H1 (cell line): ENCODE measurements around the gene CD38. TPM values are rescaled to one million over a fixed set of nuclear protein-coding genes. Genes with fewer than 3 reads are reported as not detected.

Experiments
- CTCF ChIA-PET: fragments of 300-600 bp; sonication (Branson Sonifier 250); formaldehyde crosslinking; loops from one replicate; lab custom pipeline; 2021; ENCODE audit not compliant: partially characterized antibody; lab: Charles Lee
- POLR2A ChIA-PET: fragments of 300-600 bp; sonication (Branson Sonifier 250); formaldehyde crosslinking; loops from one replicate; lab custom pipeline; 2021; ENCODE audit warnings: inconsistent platforms; ENCODE audit not compliant: partially characterized antibody; lab: Charles Lee
- DNase-seq, 2 experiments: peaks; one replicate each; pipeline versions ENCODE4 v3.0.0 to v3.0.0-alpha.2; 2010 to 2022; ENCODE audit warnings: low spot score in 2 of 2, low read depth in 1 of 2, mixed read lengths in 1 of 2
- FAIRE-seq: peaks from 2 replicates; lab custom pipeline; 2011; peaks lifted over from hg19 to GRCh38; lab: Jason Lieb, UNC
- H2AFZ ChIP-seq: 2 replicates; pipeline ENCODE4 v1.8.1; 2012; ENCODE audit warnings: low read length, inconsistent platforms
- H2AK5ac ChIP-seq: 2 replicates; pipeline ENCODE4 v1.6.1; 2013; ENCODE audit warnings: low read depth, low read length
- H2BK120ac ChIP-seq: replicated peaks from 2 replicates; pipeline ENCODE3; 2013; ENCODE audit warnings: low read depth, low read length, inconsistent platforms
- H2BK12ac ChIP-seq: 2 replicates; pipeline ENCODE4 v1.6.1; 2013; ENCODE audit warnings: low read depth, low read length
- H2BK15ac ChIP-seq: 2 replicates; pipeline ENCODE4 v1.6.1; 2013; ENCODE audit warnings: low read length
- H2BK20ac ChIP-seq: 2 replicates; pipeline ENCODE4 v1.6.1; 2013; ENCODE audit warnings: low read length
- H2BK5ac ChIP-seq: 2 replicates; pipeline ENCODE4 v1.6.1; 2013; ENCODE audit warnings: low read depth, low read length
- H3K14ac ChIP-seq: 2 replicates; pipeline ENCODE4 v1.6.1; 2013; ENCODE audit warnings: inconsistent platforms; ENCODE audit not compliant: insufficient read length
- H3K18ac ChIP-seq: 2 replicates; pipeline ENCODE4 v1.6.1; 2013; ENCODE audit warnings: low read length; ENCODE audit errors: extremely low read depth
- H3K23ac ChIP-seq: 2 replicates; pipeline ENCODE4 v1.6.1; 2013; ENCODE audit warnings: inconsistent platforms; ENCODE audit not compliant: insufficient read length
- H3K23me2 ChIP-seq: 2 replicates; pipeline ENCODE4 v1.6.1; 2013; ENCODE audit warnings: low read depth, low read length
- H3K27ac ChIP-seq: 2 replicates; pipeline ENCODE4 v1.6.1; 2011; ENCODE audit warnings: low read depth, low read length, inconsistent platforms
- H3K27me3 ChIP-seq, 4 experiments: replicated peaks in 1 of 4; 1 replicate in 1 of 4; 2 replicates in 3 of 4; pipeline versions ENCODE4 v1.6.1 to v1.8.1; 2011 to 2013; ENCODE audit warnings: low read length in 3 of 4, mild to moderate bottlenecking in 3 of 4, inconsistent platforms in 2 of 4, mixed read lengths in 2 of 4, moderate library complexity in 1 of 4; ENCODE audit not compliant: control insufficient read depth in 3 of 4, insufficient read depth in 3 of 4; ENCODE audit errors: extremely low read depth in 1 of 4
- H3K36me3 ChIP-seq, 4 experiments: 2 replicates each; pipeline versions ENCODE4 v1.6.1 to v1.8.1; 2011 to 2013; ENCODE audit warnings: mild to moderate bottlenecking in 4 of 4, low read length in 3 of 4, moderate library complexity in 2 of 4, control low read depth in 1 of 4, inconsistent platforms in 1 of 4; ENCODE audit not compliant: insufficient read depth in 4 of 4, control insufficient read depth in 2 of 4
- H3K4ac ChIP-seq: replicated peaks from 2 replicates; pipeline ENCODE3; 2013; ENCODE audit warnings: low read length, low read depth, mixed read lengths, inconsistent platforms; ENCODE audit not compliant: insufficient read length
- H3K4me1 ChIP-seq, 4 experiments: replicated peaks in 1 of 4; 1 replicate in 1 of 4; 2 replicates in 3 of 4; pipeline versions ENCODE4 v1.6.1 to v1.8.1; 2011 to 2013; ENCODE audit warnings: low read length in 3 of 4, inconsistent platforms in 2 of 4, mixed read lengths in 1 of 4; ENCODE audit not compliant: insufficient read depth in 4 of 4, control insufficient read depth in 3 of 4
- H3K4me2 ChIP-seq, 2 experiments: 2 replicates each; pipeline versions ENCODE4 v1.6.1 to v1.8.1; 2011 to 2013; ENCODE audit warnings: low read depth in 2 of 2, low read length in 2 of 2, control low read depth in 1 of 2, inconsistent platforms in 1 of 2, mild to moderate bottlenecking in 1 of 2; ENCODE audit not compliant: insufficient read depth in 1 of 2
- H3K4me3 ChIP-seq, 4 experiments: fragments of 200-600, 300-600 bp in 1 of 4; sonication (generic), shearing (Covaris generic), sonication (Bioruptor Twin) in 1 of 4; 2 replicates each; pipeline versions ENCODE4 v1.5.1 to v1.8.1; 2011 to 2016; ENCODE audit warnings: low read length in 4 of 4, low read depth in 3 of 4, control low read depth in 2 of 4, inconsistent platforms in 2 of 4, mild to moderate bottlenecking in 2 of 4, mixed read lengths in 1 of 4, moderate library complexity in 1 of 4; ENCODE audit not compliant: insufficient read depth in 2 of 4; ENCODE audit errors: extremely low read depth in 1 of 4
- H3K56ac ChIP-seq: replicated peaks from 2 replicates; pipeline ENCODE3; 2013; ENCODE audit warnings: low read depth, mild to moderate bottlenecking, mixed read lengths, low read length, inconsistent platforms; ENCODE audit not compliant: insufficient read length
- H3K79me1 ChIP-seq: 2 replicates; pipeline ENCODE4 v1.6.1; 2013; ENCODE audit warnings: low read depth, low read length, control low read depth
- H3K79me2 ChIP-seq, 2 experiments: 2 replicates each; pipeline versions ENCODE4 v1.6.1 to v1.8.1; 2012 to 2013; ENCODE audit warnings: low read length in 2 of 2, mild to moderate bottlenecking in 2 of 2, inconsistent platforms in 1 of 2; ENCODE audit not compliant: insufficient read depth in 2 of 2, control insufficient read depth in 1 of 2
- H3K9ac ChIP-seq, 4 experiments: replicated peaks in 1 of 4; 1 replicate in 1 of 4; 2 replicates in 3 of 4; pipeline versions ENCODE4 v1.6.1 to v1.8.1; 2011 to 2013; ENCODE audit warnings: low read depth in 3 of 4, low read length in 3 of 4, control low read depth in 2 of 4, mild to moderate bottlenecking in 2 of 4, moderate library complexity in 2 of 4, inconsistent platforms in 1 of 4; ENCODE audit errors: extremely low read depth in 1 of 4
- H3K9me3 ChIP-seq, 2 experiments: 2 replicates each; pipeline versions ENCODE4 v1.6.1 to v1.8.1; 2012 to 2013; ENCODE audit warnings: mild to moderate bottlenecking in 2 of 2, moderate library complexity in 2 of 2, control low read depth in 1 of 2, inconsistent platforms in 1 of 2, low read depth in 1 of 2, low read length in 1 of 2, mixed read lengths in 1 of 2; ENCODE audit not compliant: insufficient read depth in 2 of 2
- H4K20me1 ChIP-seq, 2 experiments: replicated peaks in 1 of 2; 2 replicates each; pipeline versions ENCODE3 to v1.8.1; 2011 to 2013; ENCODE audit warnings: inconsistent platforms in 2 of 2, low read length in 2 of 2, mild to moderate bottlenecking in 1 of 2; ENCODE audit not compliant: insufficient read depth in 2 of 2, control insufficient read depth in 1 of 2
- H4K5ac ChIP-seq: 2 replicates; pipeline ENCODE4 v1.6.1; 2013; ENCODE audit warnings: low read length, low read depth, mixed read lengths, inconsistent platforms; ENCODE audit not compliant: insufficient read length
- H4K8ac ChIP-seq: 2 replicates; pipeline ENCODE4 v1.8.0; 2013; ENCODE audit warnings: mild to moderate bottlenecking, moderate library complexity, low read length, inconsistent platforms; ENCODE audit not compliant: insufficient read depth; ENCODE audit errors: extremely low read depth
- H4K91ac ChIP-seq: replicated peaks from 2 replicates; pipeline ENCODE3; 2013; ENCODE audit warnings: low read length, mixed read lengths, inconsistent platforms; ENCODE audit not compliant: insufficient read length
- BACH1 ChIP-seq: IDR thresholded peaks from 2 replicates; pipeline ENCODE4 v1.6.1; 2012; ENCODE audit warnings: low read length, improper control_type of control experiment
- BCL11A ChIP-seq, 2 experiments: IDR thresholded peaks; one replicate each; pipeline ENCODE4 v1.6.1; 2011; ENCODE audit warnings: low read depth in 2 of 2, low read length in 2 of 2, mild to moderate bottlenecking in 2 of 2
- CHD1 ChIP-seq: IDR thresholded peaks from 2 replicates; pipeline ENCODE4 v1.6.1; 2012; ENCODE audit warnings: low read depth, low read length, improper control_type of control experiment
- CTBP2 ChIP-seq: IDR thresholded peaks from 2 replicates; pipeline ENCODE4 v1.7.0; 2011; ENCODE audit warnings: borderline replicate concordance, mild to moderate bottlenecking, moderate library complexity, mixed read lengths, low read length; ENCODE audit not compliant: insufficient read depth, insufficient read length
- E2F6 ChIP-seq: IDR thresholded peaks from 2 replicates; pipeline ENCODE4 v1.6.1; 2012; ENCODE audit warnings: inconsistent platforms
- JUN ChIP-seq: IDR thresholded peaks from 2 replicates; pipeline ENCODE4 v1.6.1; 2011; ENCODE audit warnings: low read depth, mild to moderate bottlenecking, improper control_type of control experiment, low read length
- KDM1A ChIP-seq: fragments of 200-600, 300-600 bp; sonication (generic); IDR thresholded peaks from 2 replicates; pipeline ENCODE4 v1.7.1; 2016; ENCODE audit warnings: mild to moderate bottlenecking, low read length, borderline replicate concordance
- NRF1 ChIP-seq: IDR thresholded peaks from 2 replicates; pipeline ENCODE4 v1.6.1; 2011; ENCODE audit warnings: mild to moderate bottlenecking, low read depth, low read length, improper control_type of control experiment
- SP1 ChIP-seq: IDR thresholded peaks from 2 replicates; pipeline ENCODE4 v1.6.1; 2011; ENCODE audit warnings: low read depth, low read length
- SUZ12 ChIP-seq: fragments of 200-600 bp; sonication (generic); IDR thresholded peaks from 2 replicates; pipeline ENCODE4 v1.6.1; 2012; ENCODE audit warnings: mild to moderate bottlenecking, inconsistent platforms, low read length, moderate library complexity, mixed read lengths
- WGBS, 2 experiments: shearing (Covaris generic) in 1 of 2; methylation state at CpG; one replicate each; pipeline versions ENCODE4 v1.1.6 to v1.1.7; 2013 to 2015; ENCODE audit warnings: low lambda C conversion rate in 2 of 2, mixed read lengths in 2 of 2, inconsistent platforms in 1 of 2, low coverage in 1 of 2, missing lambda C conversion rate in 1 of 2; ENCODE audit not compliant: insufficient replicate concordance in 2 of 2, insufficient coverage in 1 of 2, insufficient read length in 1 of 2; ENCODE audit errors: extremely low coverage in 1 of 2, missing lambda C conversion rate in 1 of 2; 5-methylcytosine and 5-hydroxymethylcytosine counted together
- polyA plus RNA-seq, 7 experiments: library from polyadenylated mRNA; depleted of rRNA in 3 of 7; stranded (reverse) in 5 of 7; unstranded in 2 of 7; fragments of >200 nt in 5 of 7; fragments of 200-250 nt in 2 of 7; gene quantifications; 1 replicate in 5 of 7; 2 replicates in 1 of 7; 4 replicates in 1 of 7; pipeline versions ENCODE4 v1.2.1 to v1.2.3, GENCODE V29; 2011 to 2013; ENCODE audit warnings: missing spikeins in 2 of 7, mixed read lengths in 2 of 7
- total RNA-seq: library from RNA; stranded (reverse); fragmentation: NEBNext Ultra II Directional; extraction: Animal tissue kit (Norgen Biotek cat#: 25700); gene quantifications from 2 replicates; pipeline ENCODE4 v1.2.1, GENCODE V29; 2021
- TF ChIP-seq, protein P1 (sequence below): IDR thresholded peaks from 2 replicates; pipeline ENCODE4 v1.6.1; 2012; ENCODE audit warnings: inconsistent platforms

CD38 gene
- total and polyA plus RNA-seq, 2 of the 8 experiments (the other 6 are each of a cell fraction or from before 2014, with no cell fraction given): 0.14 to 0.24 TPM

DNA sequence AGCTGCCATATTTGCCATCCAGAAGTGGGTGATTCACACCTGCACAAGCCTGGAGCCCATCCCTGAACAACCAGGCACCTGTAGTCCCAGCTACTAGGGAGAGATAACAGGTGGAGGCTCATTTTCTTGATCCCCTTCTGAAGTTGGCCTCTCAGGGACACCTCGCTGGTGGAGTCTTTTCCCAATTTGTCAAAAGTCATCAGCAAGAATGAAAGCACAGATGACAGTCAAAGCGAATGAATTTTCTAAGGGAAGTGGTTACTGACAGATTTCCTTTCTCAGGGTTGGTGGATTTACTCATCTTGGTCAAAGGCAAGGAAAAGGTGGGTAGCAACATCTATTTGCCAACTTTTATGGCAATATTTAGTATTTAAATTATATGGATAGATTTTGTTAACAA is 123.9 kb downstream of the CD38 start:
- no peak overlapping the region for H4K8ac ChIP-seq
- 0 out of 4 replicates have a peak, but pooled peaks cover 0 to 3% of the 10 kb centered on the region in 2 experiments for H3K9me3 ChIP-seq
- no peak overlapping the region for H3K9ac ChIP-seq
- TF ChIP-seq CHD1 (no peak), BACH1 (no peak), SUZ12 (no peak), BCL11A (IDR thresholded peaks at IDR 0.05; ENCODE audit: low read depth in 2 of 2, low read length in 2 of 2) (no peak), E2F6 (no peak), JUN (no peak), KDM1A (no peak), CTBP2 (no peak), SP1 (no peak), NRF1 (no peak)
- TF ChIP-seq, protein P1, sequence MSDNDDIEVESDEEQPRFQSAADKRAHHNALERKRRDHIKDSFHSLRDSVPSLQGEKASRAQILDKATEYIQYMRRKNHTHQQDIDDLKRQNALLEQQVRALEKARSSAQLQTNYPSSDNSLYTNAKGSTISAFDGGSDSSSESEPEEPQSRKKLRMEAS: no peak
- H3K79me1 ChIP-seq: no peaks in the 10 kb centered on the region
- WGBS, 2 experiments: 95% methylated on average over 2 of the region's 2 CpGs; no CpG with 5 or more reads in 1 of the 2 experiments
- ChIA-PET CTCF (interaction anchor here (1.1 to 3.1 kb wide), 4 partner anchors 16 to 96 kb away, joined by 3 to 10 read pairs (median 6); partner anchors contain the start of gene FGFBP2), POLR2A (no interaction called here)
- no peak overlapping the region for H2BK5ac ChIP-seq
- H4K20me1 ChIP-seq: no peaks in the 10 kb centered on the region
- no peaks in the 10 kb centered on the region for H3K79me2 ChIP-seq
- H3K27ac ChIP-seq: no peak overlapping the region
- H4K91ac ChIP-seq: no peak overlapping the region
- H2AK5ac ChIP-seq: no peak overlapping the region
- H3K4me2 ChIP-seq: no peak overlapping the region
- no peak overlapping the region for H3K23ac ChIP-seq
- no peaks in the 10 kb centered on the region for H3K27me3 ChIP-seq
- no peak overlapping the region for H4K5ac ChIP-seq
- H3K4me3 ChIP-seq: no peak overlapping the region
- FAIRE-seq (no peak), DNase-seq (no peak)
- H3K4me1 ChIP-seq: peaks cover 0 to 2% (median 0%) of the 10 kb centered on the region in 4 experiments; a peak in 1 of 7 replicates
- H3K56ac ChIP-seq: no peak overlapping the region
- H2BK20ac ChIP-seq: no peak overlapping the region
- H3K36me3 ChIP-seq: no peaks in the 10 kb centered on the region
- no peak overlapping the region for H2BK15ac ChIP-seq
- H3K18ac ChIP-seq: no peak overlapping the region
- H3K23me2 ChIP-seq: no peaks in the 10 kb centered on the region
- no peak overlapping the region for H3K14ac ChIP-seq
- no peak overlapping the region for H3K4ac ChIP-seq
- no peak overlapping the region for H2BK12ac ChIP-seq
- no peak overlapping the region for H2AFZ ChIP-seq
- no peak overlapping the region for H2BK120ac ChIP-seq
